Breast epithelium (tissue), 4 donors: ENCODE data around the gene SNRPD3. TPM values are rescaled to one million over a fixed set of nuclear protein-coding genes. Genes with fewer than 3 reads are reported as not detected.

Experiments used
- DNase-seq, 2 donors: peaks; one replicate each; pipeline ENCODE4 v3.0.0-alpha.2; 2019; ENCODE audit warnings: low spot score in 2 of 2
- H3K27ac ChIP-seq, 2 donors: fragments of 200-600 bp; sonication (generic) in 1 of 2; one replicate each; pipeline ENCODE4 v1.5.1; 2016 to 2019; ENCODE audit warnings: mild to moderate bottlenecking in 1 of 2
- H3K27me3 ChIP-seq, 2 donors: fragments of 200-600 bp; sonication (generic) in 1 of 2; one replicate each; pipeline versions ENCODE4 v1.5.1 to v1.6.0; 2017 to 2019; ENCODE audit warnings: control low read depth in 1 of 2, mild to moderate bottlenecking in 1 of 2
- H3K36me3 ChIP-seq: fragments of 200-600 bp; one replicate; pipeline ENCODE4 v1.5.1; 2019
- H3K4me1 ChIP-seq, 2 donors: fragments of 200-600 bp; sonication (generic); one replicate each; pipeline ENCODE4 v1.5.1; 2016 to 2019; ENCODE audit warnings: control low read depth in 1 of 2
- H3K4me3 ChIP-seq, 3 donors: fragments of 200-600 bp; sonication (generic); 1 replicate in 2 of 3; 2 replicates in 1 of 3; pipeline ENCODE4 v1.5.1; 2016 to 2019; ENCODE audit warnings: mild to moderate bottlenecking in 3 of 3, moderate library complexity in 2 of 3
- H3K9me3 ChIP-seq, 2 donors: fragments of 200-600 bp; sonication (generic) in 1 of 2; one replicate each; pipeline ENCODE4 v1.5.1; 2016 to 2019; ENCODE audit warnings: control low read depth in 1 of 2
- POLR2A ChIP-seq: fragments of 450-650 bp; IDR thresholded peaks from one replicate; pipeline ENCODE4 v1.6.1; 2016; ENCODE audit warnings: antibody characterized with exemption, mild to moderate bottlenecking, moderate library complexity
- POLR2AphosphoS5 ChIP-seq, 3 donors: sonication (generic); formaldehyde crosslinking; IDR thresholded peaks; one replicate each; pipeline ENCODE4 v1.6.1; 2017; ENCODE audit warnings: antibody characterized with exemption in 3 of 3
- intact Hi-C: fragments of 100-400 bp; cut with DNase I; formaldehyde crosslinking; loops from one replicate; pipeline ENCODE4 v1.15.1; 2023; ENCODE audit warnings: low total_unique reads
- total RNA-seq, 3 donors: library from RNA; depleted of rRNA; stranded (reverse); fragments of >200 nt; gene quantifications; one replicate each; pipeline ENCODE4 v1.1.0, GENCODE V29; 2016
- TF ChIP-seq, protein P1 (sequence below), 3 donors: fragments of 450-650 bp; IDR thresholded peaks; one replicate each; pipeline ENCODE4 v1.5.1; 2016 to 2017; ENCODE audit warnings: antibody characterized with exemption in 3 of 3, mild to moderate bottlenecking in 3 of 3, moderate library complexity in 3 of 3

Gene SNRPD3
- total RNA-seq, 3 donors from 2014 or later = 105 to 148 (median 124) TPM

DNA sequence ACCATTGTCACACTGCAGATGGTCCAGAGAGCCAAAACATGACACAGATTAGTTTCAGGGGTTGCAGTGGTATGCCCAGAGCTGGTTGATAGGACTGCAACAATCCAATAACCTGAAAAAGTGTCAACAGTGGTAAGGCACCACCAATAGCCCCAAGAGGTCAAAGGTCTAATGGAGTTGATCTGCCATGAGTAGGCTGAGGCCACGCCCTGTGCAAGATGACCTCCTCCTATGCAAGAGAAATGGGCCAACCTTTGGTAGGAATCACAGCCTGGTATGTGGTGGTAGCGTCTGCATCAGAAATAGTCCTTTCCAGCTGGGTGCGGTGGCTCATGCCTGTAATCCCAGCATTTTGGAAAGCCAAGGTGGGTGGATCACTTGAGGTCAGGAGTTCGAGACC, 20.5 kb upstream of the SNRPD3 start:
- Histone ChIP-seq H3K4me3 (no peak overlapping the region), H3K4me1 (no peaks in the 10 kb centered on the region), H3K9me3 (no peaks in the 10 kb centered on the region), H3K36me3 (no peaks in the 10 kb centered on the region), H3K27me3 (no peaks in the 10 kb centered on the region), H3K27ac (no peak overlapping the region)
- DNase-seq = no peak
- TF ChIP-seq POLR2AphosphoS5 (IDR thresholded peaks at IDR 0.05) (no peak), POLR2A (no peak)
- TF ChIP-seq, protein P1, sequence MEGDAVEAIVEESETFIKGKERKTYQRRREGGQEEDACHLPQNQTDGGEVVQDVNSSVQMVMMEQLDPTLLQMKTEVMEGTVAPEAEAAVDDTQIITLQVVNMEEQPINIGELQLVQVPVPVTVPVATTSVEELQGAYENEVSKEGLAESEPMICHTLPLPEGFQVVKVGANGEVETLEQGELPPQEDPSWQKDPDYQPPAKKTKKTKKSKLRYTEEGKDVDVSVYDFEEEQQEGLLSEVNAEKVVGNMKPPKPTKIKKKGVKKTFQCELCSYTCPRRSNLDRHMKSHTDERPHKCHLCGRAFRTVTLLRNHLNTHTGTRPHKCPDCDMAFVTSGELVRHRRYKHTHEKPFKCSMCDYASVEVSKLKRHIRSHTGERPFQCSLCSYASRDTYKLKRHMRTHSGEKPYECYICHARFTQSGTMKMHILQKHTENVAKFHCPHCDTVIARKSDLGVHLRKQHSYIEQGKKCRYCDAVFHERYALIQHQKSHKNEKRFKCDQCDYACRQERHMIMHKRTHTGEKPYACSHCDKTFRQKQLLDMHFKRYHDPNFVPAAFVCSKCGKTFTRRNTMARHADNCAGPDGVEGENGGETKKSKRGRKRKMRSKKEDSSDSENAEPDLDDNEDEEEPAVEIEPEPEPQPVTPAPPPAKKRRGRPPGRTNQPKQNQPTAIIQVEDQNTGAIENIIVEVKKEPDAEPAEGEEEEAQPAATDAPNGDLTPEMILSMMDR (IDR thresholded peaks at IDR 0.05) = no peak
- intact Hi-C loops = no loop called here

DNA sequence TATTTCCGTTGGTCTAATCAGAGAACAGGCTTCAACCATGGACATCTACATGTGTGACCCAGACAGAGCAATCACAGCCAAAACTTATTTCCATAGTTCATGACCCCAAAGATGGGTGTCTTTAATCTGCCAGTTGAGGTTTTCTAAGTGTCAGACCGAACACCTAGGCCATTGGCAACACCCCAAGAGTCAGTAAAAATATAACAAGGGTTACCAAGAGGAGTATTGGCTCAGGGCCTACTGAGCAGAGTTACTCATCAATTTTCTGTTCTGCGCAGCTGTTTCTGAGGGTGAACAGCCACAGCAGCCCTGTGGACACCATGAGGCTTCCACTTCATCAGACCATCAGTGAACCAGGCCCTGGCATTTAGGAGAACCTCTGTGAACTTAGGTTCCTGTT, 19.7 kb upstream of the SNRPD3 start:
- Histone ChIP-seq H3K4me1 (no peaks in the 10 kb centered on the region), H3K36me3 (no peaks in the 10 kb centered on the region), H3K4me3 (no peak overlapping the region), H3K27me3 (no peaks in the 10 kb centered on the region), H3K9me3 (no peaks in the 10 kb centered on the region), H3K27ac (no peak overlapping the region)
- no peak for TF ChIP-seq POLR2A
- TF ChIP-seq POLR2AphosphoS5 (IDR thresholded peaks at IDR 0.05) = no peak
- TF ChIP-seq, protein P1 (IDR thresholded peaks at IDR 0.05) = no peak
- DNase-seq = no peak
- intact Hi-C loops = no loop called here

DNA sequence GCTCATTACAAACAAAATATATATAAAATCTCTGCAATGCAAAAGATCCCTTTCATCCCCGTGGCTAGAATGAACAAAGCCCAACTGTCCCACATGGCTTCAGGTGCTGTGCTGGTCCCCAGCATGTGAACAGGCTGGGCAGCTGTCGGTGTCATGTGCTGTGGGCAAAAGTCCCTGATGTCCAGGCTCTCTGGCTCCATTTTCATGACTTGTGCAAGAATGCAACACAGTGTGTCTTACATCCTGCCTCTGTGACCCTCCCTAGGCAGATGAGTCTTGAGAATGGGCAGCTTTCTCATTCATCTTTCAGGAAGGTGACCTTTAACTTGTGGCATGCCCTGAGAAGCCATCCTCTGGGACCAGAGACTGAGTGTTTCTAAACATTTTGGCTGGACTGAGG, 15.3 kb upstream of the SNRPD3 start:
- TF ChIP-seq, protein P1 (IDR thresholded peaks at IDR 0.05) = no peak
- TF ChIP-seq POLR2A (no peak), POLR2AphosphoS5 (IDR thresholded peaks at IDR 0.05) (no peak)
- intact Hi-C loops = no loop called here
- Histone ChIP-seq H3K9me3 (no peaks in the 10 kb centered on the region), H3K27ac (no peak overlapping the region), H3K36me3 (no peaks in the 10 kb centered on the region), H3K4me3 (no peak overlapping the region), H3K4me1 (peaks cover 2 to 6% of the 10 kb centered on the region in 2 donors), H3K27me3 (no peaks in the 10 kb centered on the region)
- DNase-seq = no peak

DNA sequence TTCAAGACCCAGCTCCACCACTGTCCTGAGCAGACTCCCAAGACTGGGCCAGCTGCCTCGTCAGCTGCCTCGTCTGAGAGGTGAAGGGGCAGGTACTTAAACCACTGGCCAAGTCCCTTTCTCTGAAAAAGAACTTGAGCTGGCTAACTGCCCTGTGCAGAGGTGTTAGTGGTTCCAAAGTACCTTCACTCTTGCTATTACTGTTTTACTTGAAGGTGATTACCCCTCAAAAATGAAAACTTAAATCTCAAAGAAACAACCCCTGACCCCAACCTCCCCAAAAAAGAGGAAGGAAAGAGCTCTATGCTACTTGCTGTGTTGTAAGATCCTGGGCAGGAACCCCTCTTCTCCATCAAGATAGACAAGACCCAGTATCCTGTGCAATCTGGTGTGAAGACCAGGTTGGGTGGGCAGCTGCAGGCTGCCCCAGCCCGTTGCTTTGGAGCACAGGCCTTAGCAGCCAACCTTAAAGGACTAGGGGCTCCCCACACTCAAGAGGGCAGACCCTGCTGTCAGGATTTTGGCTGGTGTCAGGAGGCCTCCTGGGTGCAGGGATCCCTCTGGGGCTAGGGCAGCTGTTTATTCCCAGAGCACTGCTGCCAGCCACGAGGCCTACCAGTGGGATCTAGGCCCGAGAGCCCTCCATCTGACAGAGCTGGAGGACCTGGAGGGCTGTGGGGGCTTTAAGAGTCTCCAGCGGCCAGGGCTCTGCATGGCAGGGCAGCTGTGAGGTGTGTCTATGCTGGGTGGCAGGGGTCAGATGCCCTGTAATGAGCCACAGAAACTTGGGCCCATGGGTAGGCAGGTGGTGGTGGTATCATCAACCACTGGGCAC, 13.9 kb upstream of the SNRPD3 start:
- H3K27me3 ChIP-seq = no peaks in the 10 kb centered on the region
- no peak for DNase-seq
- TF ChIP-seq, protein P1 (IDR thresholded peaks at IDR 0.05) = no peak
- TF ChIP-seq POLR2AphosphoS5 (IDR thresholded peaks at IDR 0.05) (no peak), POLR2A (no peak)
- H3K4me3 ChIP-seq = no peak overlapping the region
- H3K27ac ChIP-seq = peak overlapping the region in 1 of 2 donors; percentile 69
- no peaks in the 10 kb centered on the region for H3K36me3 ChIP-seq
- intact Hi-C loops = no loop called here
- no peaks in the 10 kb centered on the region for H3K9me3 ChIP-seq
- H3K4me1 ChIP-seq = peaks cover 2 to 6% of the 10 kb centered on the region in 2 donors

DNA sequence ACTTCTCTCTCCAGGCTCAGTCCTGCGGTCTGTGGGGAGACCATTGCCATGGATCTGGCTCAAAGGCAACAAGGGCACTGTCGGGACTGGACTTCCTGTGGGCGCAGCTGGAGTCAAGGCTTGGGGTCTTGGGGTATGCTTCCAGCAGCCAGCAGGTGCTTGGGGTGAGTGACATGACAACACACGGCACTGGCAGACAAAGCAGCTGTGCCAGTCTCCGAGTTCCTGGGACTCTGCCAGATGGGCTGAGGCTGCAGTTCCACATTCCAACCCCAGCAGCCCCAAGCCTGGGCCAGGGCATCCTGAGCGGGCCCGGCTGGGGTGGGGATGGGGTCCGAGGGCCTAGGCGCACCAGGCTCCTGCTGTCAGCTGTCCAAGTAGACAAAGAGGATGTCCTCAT, 13.2 kb upstream of the SNRPD3 start:
- H3K4me1 ChIP-seq = peaks cover 2 to 6% of the 10 kb centered on the region in 2 donors
- intact Hi-C loops = no loop called here
- H3K36me3 ChIP-seq = no peaks in the 10 kb centered on the region
- H3K4me3 ChIP-seq = no peak overlapping the region
- TF ChIP-seq, protein P1 (IDR thresholded peaks at IDR 0.05) = peak in 2 of 3 donors; percentile 17 to 48
- TF ChIP-seq POLR2AphosphoS5 (IDR thresholded peaks at IDR 0.05) = no peak
- H3K27me3 ChIP-seq = no peaks in the 10 kb centered on the region
- no peaks in the 10 kb centered on the region for H3K9me3 ChIP-seq
- peak; percentile 60 to 78 for DNase-seq
- peak overlapping the region; percentile 68 to 69 for H3K27ac ChIP-seq
